GM12878 (cell line): ENCODE results near the gene FOXD1. TPM values are rescaled to one million over a fixed set of nuclear protein-coding genes. Genes with fewer than 3 reads are reported as not detected.

Experiments
- ATAC-seq: fragments of 200-7000 bp; cut with Tn5 transposase; 3 replicates; pipeline ENCODE4 v1.9.1; 2020; ENCODE audit warnings: mild to moderate bottlenecking, moderate library complexity
- BruUV-seq: library from RNA; stranded (reverse); fragments of 400-500 nt; replicated peaks from 2 replicates; lab custom pipeline; 2021; lab: Mats Ljungman, UMichigan
- CTCF ChIA-PET: fragments of 300-600 bp; sonication (Branson Sonifier 250); formaldehyde crosslinking; extraction: SDS; loops from one replicate; lab custom pipeline; 2021; ENCODE audit warnings: inconsistent platforms; lab: Yijun Ruan, JAX
- POLR2A ChIA-PET: fragments of 350-600 bp; formaldehyde crosslinking; extraction: SDS; loops from one replicate; lab custom pipeline; 2021; ENCODE audit warnings: inconsistent platforms; lab: Charles Lee
- RAD21 ChIA-PET: fragments of 300-600 bp; sonication (Branson Sonifier 250); formaldehyde crosslinking; loops from one replicate; lab custom pipeline; 2023; ENCODE audit warnings: antibody characterized with exemption; ENCODE audit not compliant: unreplicated experiment; lab: Charles Lee
- SMC1A ChIA-PET: fragments of 300-600 bp; sonication (Branson Sonifier 250); formaldehyde crosslinking; loops from one replicate; lab custom pipeline; 2023; ENCODE audit not compliant: unreplicated experiment, uncharacterized antibody; lab: Charles Lee
- DNase-seq: peaks from one replicate; pipeline ENCODE4 v3.0.0-alpha.2; 2011; ENCODE audit warnings: low read depth, low spot score
- FAIRE-seq: peaks from 3 replicates; lab custom pipeline; 2011; peaks lifted over from hg19 to GRCh38; lab: Jason Lieb, UNC
- H2AFZ ChIP-seq: 2 replicates; pipeline ENCODE4 v1.6.0; 2011; ENCODE audit warnings: low read depth, low read length, control low read depth; ENCODE audit not compliant: control insufficient read depth
- H3K27ac ChIP-seq: 2 replicates; pipeline ENCODE4 v1.5.1; 2011; ENCODE audit warnings: control low read depth; ENCODE audit not compliant: control insufficient read depth, insufficient read depth
- H3K27me3 ChIP-seq, 2 experiments: replicated peaks in 1 of 2; 2 replicates each; pipeline versions ENCODE4 v1.6.0 to v1.6.1; 2011; ENCODE audit warnings: low read length in 1 of 2; ENCODE audit not compliant: control insufficient read depth in 2 of 2, insufficient read depth in 2 of 2
- H3K36me3 ChIP-seq, 2 experiments: 2 replicates each; pipeline ENCODE4 v1.5.1; 2011; ENCODE audit warnings: low read length in 1 of 2; ENCODE audit not compliant: control insufficient read depth in 2 of 2, insufficient read depth in 2 of 2
- H3K4me1 ChIP-seq: 2 replicates; pipeline ENCODE4 v1.6.1; 2011; ENCODE audit warnings: mild to moderate bottlenecking, low read length, moderate library complexity, mixed read lengths; ENCODE audit not compliant: control insufficient read depth, insufficient read depth
- H3K4me2 ChIP-seq: 2 replicates; pipeline ENCODE4 v1.6.0; 2011; ENCODE audit warnings: control low read depth; ENCODE audit not compliant: control insufficient read depth, insufficient read depth
- H3K4me3 ChIP-seq: fragments of 200-600 bp; sonication (generic); 2 replicates; pipeline ENCODE4 v1.5.1; 2016
- H3K79me2 ChIP-seq: 2 replicates; pipeline ENCODE4 v1.6.0; 2011; ENCODE audit warnings: low read length; ENCODE audit not compliant: control insufficient read depth, insufficient read depth
- H3K9ac ChIP-seq: 2 replicates; pipeline ENCODE4 v1.8.0; 2011; ENCODE audit warnings: low read length, control low read depth, mixed read lengths; ENCODE audit not compliant: control insufficient read depth, insufficient read depth
- H3K9me3 ChIP-seq: replicated peaks from 3 replicates; pipeline ENCODE4 v1.5.1; 2011; ENCODE audit warnings: mild to moderate bottlenecking, low read length; ENCODE audit not compliant: control insufficient read depth, insufficient read depth
- H4K20me1 ChIP-seq: 2 replicates; pipeline ENCODE4 v1.6.0; 2011; ENCODE audit not compliant: control insufficient read depth, insufficient read depth
- CREM ChIP-seq: IDR thresholded peaks from 2 replicates; pipeline ENCODE4 v1.6.1; 2014; ENCODE audit warnings: antibody characterized with exemption, low read depth
- KAT2A ChIP-seq: conservative IDR thresholded peaks from 2 replicates; pipeline ENCODE4 v1.6.1; 2011; ENCODE audit warnings: low read depth, low read length; ENCODE audit not compliant: control insufficient read depth
- MTA3 ChIP-seq: IDR thresholded peaks from 2 replicates; pipeline ENCODE4 v1.6.1; 2012; ENCODE audit warnings: low read length, inconsistent platforms, borderline replicate concordance
- RBBP5 ChIP-seq: fragments of 200-600 bp; sonication (generic); conservative IDR thresholded peaks from 2 replicates; pipeline ENCODE4 v1.6.1; 2016
- RELA ChIP-seq: fragments of 450-650 bp; IDR thresholded peaks from 2 replicates; pipeline ENCODE4 v1.8.0; 2014; ENCODE audit warnings: borderline replicate concordance; ENCODE audit not compliant: partially characterized antibody
- WGBS: methylation state at CpG from one replicate; pipeline ENCODE4 v1.1.6; 2016; ENCODE audit warnings: low lambda C conversion rate; ENCODE audit not compliant: insufficient replicate concordance, insufficient coverage; ENCODE audit errors: missing lambda C conversion rate; 5-methylcytosine and 5-hydroxymethylcytosine counted together
- in situ Hi-C: fragments of 300-500 bp; cut with MboI; formaldehyde crosslinking; loops from 9 replicates; pipeline ENCODE4 v1.14.3; 2018; ENCODE audit warnings: mixed read lengths
- intact Hi-C: fragments of 100-400 bp; cut with micrococcal nuclease; formaldehyde crosslinking; loops from one replicate; pipeline ENCODE4 v1.14.2; 2022; ENCODE audit not compliant: unreplicated experiment
- polyA plus RNA-seq, 11 experiments: library from polyadenylated mRNA; depleted of rRNA in 4 of 11; unstranded in 6 of 11; stranded (reverse) in 5 of 11; fragments of >200 nt; fragmentation: Nextera tagmentation in 4 of 11; fragmentation: Illumina TruSeq in 1 of 11; extraction: Ambion mirVana in 4 of 11; extraction: Trizol in 1 of 11; gene quantifications; 1 replicate in 1 of 11; 2 replicates in 10 of 11; pipeline versions ENCODE4 v1.2.1 to v1.2.3, GENCODE V29; 2011 to 2016; ENCODE audit warnings: inconsistent platforms in 2 of 11, missing spikeins in 2 of 11, low read depth in 1 of 11
- total RNA-seq, 4 experiments: library from RNA; depleted of rRNA in 3 of 4; stranded (reverse); fragments of >200 nt in 3 of 4; fragmentation: Illumina TruSeq in 1 of 4; extraction: Trizol in 1 of 4; gene quantifications; 2 replicates each; pipeline versions ENCODE4 v1.2.1 to v1.2.3, GENCODE V29; 2013 to 2021
- TF ChIP-seq, protein P1 (sequence below): IDR thresholded peaks from 2 replicates; pipeline ENCODE4 v1.6.1; 2011; ENCODE audit warnings: borderline replicate concordance, low read depth, mild to moderate bottlenecking, moderate library complexity, mixed read lengths, low read length; ENCODE audit not compliant: insufficient read depth; ENCODE audit errors: extremely low read length
- TF ChIP-seq, protein P2 (sequence below): fragments of 450-650 bp; formaldehyde crosslinking; IDR thresholded peaks from 2 replicates; pipeline ENCODE4 v1.5.0; 2022; ENCODE audit warnings: mild to moderate bottlenecking, missing genetic modification characterization

The FOXD1 gene
- total and polyA plus RNA-seq, 10 of the 15 experiments (the other 5 are each of a cell fraction or from before 2014, with no cell fraction given), result not detected

GRCh38 chr5:73464016-73464745 lies 15.6 kb upstream of the FOXD1 start:
- ChIA-PET POLR2A (no interaction called here), RAD21 (no interaction called here), CTCF (interaction anchor here (0.7 to 1.0 kb wide), 2 partner anchors 9 to 369 kb away, joined by 3 to 9 read pairs; no protein-coding TSS in a partner anchor), SMC1A (interaction anchor here (0.7 kb wide), 1 partner anchor 99 kb away, joined by 3 read pairs; no protein-coding TSS in a partner anchor)
- Histone ChIP-seq H3K27me3 (peaks cover 0 to 4% of the 10 kb centered on the region in 2 experiments; a peak in 1 of 4 replicates), H3K9me3 (no peaks in the 10 kb centered on the region), H3K27ac (no peak overlapping the region), H2AFZ (no peak overlapping the region), H3K4me3 (no peak overlapping the region), H4K20me1 (no peaks in the 10 kb centered on the region), H3K79me2 (no peaks in the 10 kb centered on the region), H3K4me1 (no peaks in the 10 kb centered on the region), H3K9ac (no peak overlapping the region), H3K4me2 (no peak overlapping the region), H3K36me3 (no peaks in the 10 kb centered on the region)
- no TSS peak for BruUV-seq
- in situ Hi-C loops (no loop called here), intact Hi-C loops (no loop called here)
- 31% methylated on average over 7 of the region's 7 CpGs for WGBS
- no peak for FAIRE-seq
- ATAC-seq, result no peak
- TF ChIP-seq, protein P1, sequence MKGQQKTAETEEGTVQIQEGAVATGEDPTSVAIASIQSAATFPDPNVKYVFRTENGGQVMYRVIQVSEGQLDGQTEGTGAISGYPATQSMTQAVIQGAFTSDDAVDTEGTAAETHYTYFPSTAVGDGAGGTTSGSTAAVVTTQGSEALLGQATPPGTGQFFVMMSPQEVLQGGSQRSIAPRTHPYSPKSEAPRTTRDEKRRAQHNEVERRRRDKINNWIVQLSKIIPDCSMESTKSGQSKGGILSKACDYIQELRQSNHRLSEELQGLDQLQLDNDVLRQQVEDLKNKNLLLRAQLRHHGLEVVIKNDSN, result no peak
- TF ChIP-seq RBBP5, result no peak
- TF ChIP-seq, protein P2, sequence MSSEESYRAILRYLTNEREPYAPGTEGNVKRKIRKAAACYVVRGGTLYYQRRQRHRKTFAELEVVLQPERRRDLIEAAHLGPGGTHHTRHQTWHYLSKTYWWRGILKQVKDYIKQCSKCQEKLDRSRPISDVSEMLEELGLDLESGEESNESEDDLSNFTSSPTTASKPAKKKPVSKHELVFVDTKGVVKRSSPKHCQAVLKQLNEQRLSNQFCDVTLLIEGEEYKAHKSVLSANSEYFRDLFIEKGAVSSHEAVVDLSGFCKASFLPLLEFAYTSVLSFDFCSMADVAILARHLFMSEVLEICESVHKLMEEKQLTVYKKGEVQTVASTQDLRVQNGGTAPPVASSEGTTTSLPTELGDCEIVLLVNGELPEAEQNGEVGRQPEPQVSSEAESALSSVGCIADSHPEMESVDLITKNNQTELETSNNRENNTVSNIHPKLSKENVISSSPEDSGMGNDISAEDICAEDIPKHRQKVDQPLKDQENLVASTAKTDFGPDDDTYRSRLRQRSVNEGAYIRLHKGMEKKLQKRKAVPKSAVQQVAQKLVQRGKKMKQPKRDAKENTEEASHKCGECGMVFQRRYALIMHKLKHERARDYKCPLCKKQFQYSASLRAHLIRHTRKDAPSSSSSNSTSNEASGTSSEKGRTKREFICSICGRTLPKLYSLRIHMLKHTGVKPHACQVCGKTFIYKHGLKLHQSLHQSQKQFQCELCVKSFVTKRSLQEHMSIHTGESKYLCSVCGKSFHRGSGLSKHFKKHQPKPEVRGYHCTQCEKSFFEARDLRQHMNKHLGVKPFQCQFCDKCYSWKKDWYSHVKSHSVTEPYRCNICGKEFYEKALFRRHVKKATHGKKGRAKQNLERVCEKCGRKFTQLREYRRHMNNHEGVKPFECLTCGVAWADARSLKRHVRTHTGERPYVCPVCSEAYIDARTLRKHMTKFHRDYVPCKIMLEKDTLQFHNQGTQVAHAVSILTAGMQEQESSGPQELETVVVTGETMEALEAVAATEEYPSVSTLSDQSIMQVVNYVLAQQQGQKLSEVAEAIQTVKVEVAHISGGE, result no peak
- TF ChIP-seq CREM, result no peak
- no peak for TF ChIP-seq MTA3
- no peak for TF ChIP-seq KAT2A
- no peak for TF ChIP-seq RELA
- no peak for DNase-seq
